Adrenal gland (tissue), 12 donors: ENCODE results near the gene TYR. TPM values are rescaled to one million over a fixed set of nuclear protein-coding genes. Genes with fewer than 3 reads are reported as not detected.
"Not testable (repeated sequence)": the region's sequence is repeated elsewhere in the genome, so short reads cannot be mapped to it uniquely, and the experiment has no call there.

Experiments used
- DNase-seq, 7 donors: peaks; one replicate each; pipeline ENCODE4 v3.0.0-alpha.2; 2019 to 2020
- H3K27ac ChIP-seq, 5 donors: fragments of 200-600 bp; sonication (generic) in 4 of 5; 1 replicate in 3 of 5; 2 replicates in 2 of 5; pipeline versions ENCODE4 v1.5.1 to v1.8.0; 2016 to 2020; ENCODE audit warnings: mild to moderate bottlenecking in 1 of 5
- H3K27me3 ChIP-seq: fragments of 200-600 bp; 2 replicates; pipeline ENCODE4 v1.8.0; 2021
- H3K36me3 ChIP-seq, 2 donors: fragments of 200-600 bp; replicated peaks in 1 of 2; 1 replicate in 1 of 2; 2 replicates in 1 of 2; pipeline versions ENCODE4 v1.5.1 to v1.8.0; 2018 to 2022
- H3K4me1 ChIP-seq, 2 donors: fragments of 200-600 bp; replicated peaks in 1 of 2; 1 replicate in 1 of 2; 2 replicates in 1 of 2; pipeline versions ENCODE4 v1.5.1 to v1.8.0; 2018 to 2021
- H3K4me3 ChIP-seq, 4 donors: fragments of 200-600 bp; sonication (generic) in 3 of 4; one replicate each; pipeline ENCODE4 v1.5.1; 2016 to 2018
- H3K9me3 ChIP-seq, 3 donors: fragments of 200-600 bp; sonication (generic) in 1 of 3; replicated peaks in 1 of 3; 1 replicate in 2 of 3; 2 replicates in 1 of 3; pipeline versions ENCODE4 v1.5.1 to v1.8.0; 2016 to 2021
- CTCF ChIP-seq, 6 experiments: fragments of 450-650 bp in 4 of 6; fragments of 200-600 bp in 2 of 6; sonication (generic) in 1 of 6; IDR thresholded peaks; 1 replicate in 5 of 6; 2 replicates in 1 of 6; pipeline versions ENCODE4 v1.5.1 to v1.8.0; 2016 to 2021; ENCODE audit warnings: antibody characterized with exemption in 6 of 6, mild to moderate bottlenecking in 2 of 6, moderate library complexity in 1 of 6
- POLR2A ChIP-seq, 2 donors: fragments of 450-650 bp; IDR thresholded peaks; one replicate each; pipeline ENCODE4 v1.6.1; 2017; ENCODE audit warnings: antibody characterized with exemption in 2 of 2, mild to moderate bottlenecking in 2 of 2, moderate library complexity in 1 of 2
- WGBS, 4 donors: extraction: QIAGEN DNeasy Blood & Tissue Kit in 2 of 4; methylation state at CpG; one replicate each; pipeline versions ENCODE4 v1.1.5 to v1.1.7; 2013 to 2017; 5-methylcytosine and 5-hydroxymethylcytosine counted together
- intact Hi-C, 2 donors: fragments of 100-400 bp; cut with DNase I; formaldehyde crosslinking; loops; one replicate each; pipeline versions ENCODE4 v1.14.1 to v1.15.0; 2022 to 2023
- polyA plus RNA-seq, 3 donors: library from polyadenylated mRNA; stranded (reverse); fragments of 200-250 nt in 2 of 3; fragments of 350-450 nt in 1 of 3; fragmentation: Illumina TruSeq in 1 of 3; extraction: RNeasy Lipid Tissue Mini Kit (QIAGEN cat#74804) in 1 of 3; gene quantifications; one replicate each; pipeline ENCODE4 v1.2.3, GENCODE V29; 2013 to 2014
- total RNA-seq, 9 donors: library from RNA; depleted of rRNA in 4 of 9; stranded (reverse); fragments of >200 nt in 4 of 9; fragments of 120-200 nt in 1 of 9; fragmentation: NEBNext Ultra II Directional in 1 of 9; extraction: Animal tissue kit (Norgen Biotek cat#: 25700) in 1 of 9; gene quantifications; one replicate each; pipeline versions ENCODE4 v1.1.0 to v1.2.4, GENCODE V29; 2013 to 2023
- donor health status: healthy with polysubstance abuse.
- donor health status: Bipolar disorder and iron deficiency.
- donor health status: DM: yes; HTN: yes; CAD: no.
- donor health status: DM: no; HTN: no; CAD: no.
- donor health status: DM: no; HTN: no; CAD: no.
- donor health status: DM: yes; HTN: yes; CAD: no.

The TYR gene
- total and polyA plus RNA-seq, 12 donors, result 0.06 TPM; not detected in 11

DNA sequence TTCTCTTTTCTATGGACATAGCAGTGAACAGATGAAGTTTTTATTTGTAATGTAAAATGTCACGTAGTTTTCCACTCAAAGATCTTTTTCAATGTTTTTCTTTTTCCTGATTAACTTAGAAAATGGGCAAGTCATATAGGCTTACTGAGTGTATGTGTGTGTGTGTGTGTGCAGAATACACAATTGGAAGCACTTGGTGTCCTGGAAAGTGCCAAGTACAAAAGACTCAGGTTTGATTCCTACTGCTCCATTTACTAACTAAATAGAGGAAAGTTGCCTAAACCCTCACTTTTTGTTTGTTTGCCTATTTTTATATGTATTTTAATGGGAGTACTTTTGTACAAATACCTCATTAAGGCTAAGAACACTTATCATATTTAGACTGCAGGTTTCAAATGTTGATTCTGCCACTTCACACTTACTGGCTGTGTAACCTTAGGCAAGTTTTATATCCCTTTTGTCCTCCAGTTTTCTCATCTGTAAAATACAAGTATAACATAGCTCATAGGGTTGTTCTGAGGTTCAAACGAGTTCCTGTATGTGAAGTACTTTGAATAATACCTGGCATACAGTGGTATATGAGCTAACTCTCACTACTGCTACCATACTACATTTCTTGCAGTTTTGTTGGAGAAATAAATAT lies 90.1 kb downstream of the TYR start:
- Histone ChIP-seq H3K4me1 (no peaks in the 10 kb centered on the region), H3K27ac (no peak overlapping the region), H3K4me3 (no peak overlapping the region), H3K9me3 (no peaks in the 10 kb centered on the region), H3K27me3 (no peaks in the 10 kb centered on the region), H3K36me3 (no peaks in the 10 kb centered on the region)
- 57 to 68% (median 60%) methylated on average over 2 of the region's 2 CpGs for WGBS, 4 donors
- TF ChIP-seq POLR2A (IDR thresholded peaks at IDR 0.05) (no peak), CTCF (IDR thresholded peaks at IDR 0.05) (no peak)
- intact Hi-C loops, result no loop called here
- no peak for DNase-seq

GRCh38 chr11:89272540-89273088 lies 94.9 kb downstream of the TYR start:
- intact Hi-C loops, result not testable (repeated sequence)
- 79 to 93% (median 88%) methylated on average over 1 of the region's 1 CpG for WGBS, 4 donors

GRCh38 chr11:89273220-89273619 lies 95.5 kb downstream of the TYR start:
- H3K36me3 ChIP-seq, DNase-seq, H3K27me3 ChIP-seq, H3K9me3 ChIP-seq, H3K27ac ChIP-seq, intact Hi-C loops, H3K4me3 ChIP-seq, H3K4me1 ChIP-seq: not testable (repeated sequence)
- 67 to 88% (median 78%) methylated on average over 2 of the region's 2 CpGs for WGBS, 4 donors

More at GRCh38 chr11:89272540-89273088, 94.9 kb downstream of the TYR start:
- not testable (repeated sequence) for H3K36me3 ChIP-seq, H3K27ac ChIP-seq, H3K4me1 ChIP-seq, H3K4me3 ChIP-seq, H3K9me3 ChIP-seq, H3K27me3 ChIP-seq, DNase-seq

GRCh38 chr11:89275966-89276365 lies 98.3 kb downstream of the TYR start:
- Histone ChIP-seq H3K36me3 (no peaks in the 10 kb centered on the region), H3K27ac (no peak overlapping the region), H3K4me1 (no peaks in the 10 kb centered on the region), H3K9me3 (no peaks in the 10 kb centered on the region), H3K4me3 (no peak overlapping the region), H3K27me3 (no peaks in the 10 kb centered on the region)
- DNase-seq, result no peak
- TF ChIP-seq CTCF (IDR thresholded peaks at IDR 0.05), result no peak
- no peak for TF ChIP-seq POLR2A (IDR thresholded peaks at IDR 0.05)
- intact Hi-C loops, result no loop called here
- WGBS, 4 donors, result 56 to 79% (median 67%) methylated on average over 1 of the region's 1 CpG

- Histone ChIP-seq H3K27ac (no peak overlapping the region), H3K4me1 (no peaks in the 10 kb centered on the region), H3K27me3 (no peaks in the 10 kb centered on the region), H3K4me3 (no peak overlapping the region), H3K9me3 (no peaks in the 10 kb centered on the region), H3K36me3 (no peaks in the 10 kb centered on the region)
- no peak for DNase-seq
- no peak for TF ChIP-seq POLR2A (IDR thresholded peaks at IDR 0.05)
- TF ChIP-seq CTCF (IDR thresholded peaks at IDR 0.05), result no peak
- intact Hi-C loops, result no loop called here
- WGBS, 4 donors, result 46 to 74% (median 66%) methylated on average over 1 of the region's 1 CpG
Observed at GRCh38 chr11:89279176-89279575, 101.5 kb downstream of the TYR start.

- H3K9me3 ChIP-seq, H3K4me1 ChIP-seq, H3K27ac ChIP-seq, intact Hi-C loops, H3K36me3 ChIP-seq, DNase-seq, H3K4me3 ChIP-seq, H3K27me3 ChIP-seq: not testable (repeated sequence)
- WGBS, 4 donors, result 64 to 74% (median 70%) methylated on average over 3 of the region's 3 CpGs
Observed at GRCh38 chr11:89281032-89281677, 103.5 kb downstream of the TYR start.

DNA sequence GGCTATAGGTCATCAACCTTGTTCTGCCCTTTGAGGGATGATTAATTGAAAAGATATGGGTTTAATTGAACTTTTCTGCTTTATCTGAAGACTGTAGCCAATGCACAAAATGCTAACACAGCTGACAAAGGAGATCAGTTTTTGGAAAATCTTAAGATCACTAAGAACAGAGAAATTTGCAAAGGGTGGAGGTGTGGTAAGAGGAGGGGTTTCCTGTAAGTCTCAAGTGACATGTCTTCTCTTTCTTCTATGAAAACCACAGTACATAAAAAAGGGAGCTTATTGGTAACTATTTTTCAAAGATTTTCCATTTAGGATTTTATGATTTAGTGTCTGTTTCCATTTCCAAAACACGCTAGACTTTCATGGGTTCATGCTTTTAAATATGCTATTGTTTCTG lies 108.9 kb downstream of the TYR start:
- H3K36me3 ChIP-seq, H3K27ac ChIP-seq, H3K9me3 ChIP-seq, H3K4me3 ChIP-seq, DNase-seq, H3K27me3 ChIP-seq, intact Hi-C loops, H3K4me1 ChIP-seq: not testable (repeated sequence)
- WGBS, 4 donors, result 75 to 79% (median 77%) methylated on average over 1 of the region's 1 CpG

DNA sequence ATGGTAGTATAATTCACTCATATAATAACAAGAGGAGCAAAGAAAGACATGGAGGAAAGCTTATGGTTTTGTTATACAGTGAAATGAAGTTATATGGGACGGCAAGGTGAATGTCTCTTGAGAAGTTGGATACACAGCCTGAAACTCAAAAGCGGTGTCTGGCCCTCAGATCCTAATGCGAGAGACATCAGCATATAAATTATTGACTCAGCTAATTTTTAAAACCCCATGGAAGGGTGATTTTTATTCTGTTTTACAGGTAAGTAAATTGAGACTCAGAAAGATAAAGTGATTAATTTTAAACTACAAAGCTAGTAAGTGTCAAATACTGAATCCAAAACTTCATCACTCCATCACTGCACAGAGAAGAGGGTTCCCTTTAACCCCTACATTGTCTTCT lies 110.3 kb downstream of the TYR start:
- H3K27ac ChIP-seq, H3K36me3 ChIP-seq, H3K4me1 ChIP-seq, intact Hi-C loops, H3K27me3 ChIP-seq, H3K4me3 ChIP-seq, DNase-seq, H3K9me3 ChIP-seq: not testable (repeated sequence)
- 75 to 85% (median 80%) methylated on average over 3 of the region's 3 CpGs for WGBS, 4 donors
